ENCODE measurements around the gene AKAP6. TPM values are rescaled to one million over a fixed set of nuclear protein-coding genes. Genes with fewer than 3 reads are reported as not detected.

Gene AKAP6, protein sequence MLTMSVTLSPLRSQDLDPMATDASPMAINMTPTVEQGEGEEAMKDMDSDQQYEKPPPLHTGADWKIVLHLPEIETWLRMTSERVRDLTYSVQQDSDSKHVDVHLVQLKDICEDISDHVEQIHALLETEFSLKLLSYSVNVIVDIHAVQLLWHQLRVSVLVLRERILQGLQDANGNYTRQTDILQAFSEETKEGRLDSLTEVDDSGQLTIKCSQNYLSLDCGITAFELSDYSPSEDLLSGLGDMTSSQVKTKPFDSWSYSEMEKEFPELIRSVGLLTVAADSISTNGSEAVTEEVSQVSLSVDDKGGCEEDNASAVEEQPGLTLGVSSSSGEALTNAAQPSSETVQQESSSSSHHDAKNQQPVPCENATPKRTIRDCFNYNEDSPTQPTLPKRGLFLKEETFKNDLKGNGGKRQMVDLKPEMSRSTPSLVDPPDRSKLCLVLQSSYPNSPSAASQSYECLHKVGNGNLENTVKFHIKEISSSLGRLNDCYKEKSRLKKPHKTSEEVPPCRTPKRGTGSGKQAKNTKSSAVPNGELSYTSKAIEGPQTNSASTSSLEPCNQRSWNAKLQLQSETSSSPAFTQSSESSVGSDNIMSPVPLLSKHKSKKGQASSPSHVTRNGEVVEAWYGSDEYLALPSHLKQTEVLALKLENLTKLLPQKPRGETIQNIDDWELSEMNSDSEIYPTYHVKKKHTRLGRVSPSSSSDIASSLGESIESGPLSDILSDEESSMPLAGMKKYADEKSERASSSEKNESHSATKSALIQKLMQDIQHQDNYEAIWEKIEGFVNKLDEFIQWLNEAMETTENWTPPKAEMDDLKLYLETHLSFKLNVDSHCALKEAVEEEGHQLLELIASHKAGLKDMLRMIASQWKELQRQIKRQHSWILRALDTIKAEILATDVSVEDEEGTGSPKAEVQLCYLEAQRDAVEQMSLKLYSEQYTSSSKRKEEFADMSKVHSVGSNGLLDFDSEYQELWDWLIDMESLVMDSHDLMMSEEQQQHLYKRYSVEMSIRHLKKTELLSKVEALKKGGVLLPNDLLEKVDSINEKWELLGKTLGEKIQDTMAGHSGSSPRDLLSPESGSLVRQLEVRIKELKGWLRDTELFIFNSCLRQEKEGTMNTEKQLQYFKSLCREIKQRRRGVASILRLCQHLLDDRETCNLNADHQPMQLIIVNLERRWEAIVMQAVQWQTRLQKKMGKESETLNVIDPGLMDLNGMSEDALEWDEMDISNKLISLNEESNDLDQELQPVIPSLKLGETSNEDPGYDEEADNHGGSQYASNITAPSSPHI (N-terminal part only)
- 5.9 and 12.2 TPM in 2 replicates for total RNA-seq (2012; rRNA removed)

DNA sequence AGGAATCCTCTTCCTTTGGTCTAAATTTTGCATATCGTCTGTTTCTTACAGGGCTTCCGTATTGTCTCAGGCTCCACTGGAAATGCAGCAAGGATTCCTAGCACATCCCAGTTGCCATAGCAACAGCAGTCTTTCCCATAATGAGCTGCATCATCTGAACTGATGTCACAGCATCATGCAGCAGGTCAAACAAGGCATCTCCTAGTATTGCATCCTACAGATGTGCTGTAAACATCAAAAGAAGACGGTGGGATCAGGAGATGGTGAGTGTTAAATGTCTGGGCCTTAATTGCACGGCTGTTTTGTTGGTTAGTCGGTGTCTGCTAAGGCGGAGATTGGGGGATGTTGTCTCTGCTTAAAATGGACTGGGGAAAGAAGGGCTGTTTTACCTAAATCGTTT, at the start of gene AKAP6:
Gene AKAP6 (plus strand): TSS at position 153 of the 400 bp plus-strand sequence. CDS start 104,196 bp downstream, outside the sequence.
- no peak within 1 kb of the TSS for H3K4me2 ChIP-seq (ENCODE audit: low read length)
- H3K9me3 ChIP-seq (replicated peaks; ENCODE audit: low read length): no peaks in the 10 kb centered on the region
- H3K9ac ChIP-seq (ENCODE audit: low read depth, low read length): no peak within 1 kb of the TSS
- H3K36me3 ChIP-seq (ENCODE audit: insufficient read depth, low read length): no peaks in the 10 kb centered on the region
- H3K4me1 ChIP-seq (ENCODE audit: control insufficient read depth, insufficient read depth, low read length): no peaks in the 10 kb centered on the region
- no peaks in the 10 kb centered on the region for H3K27me3 ChIP-seq (ENCODE audit: control insufficient read depth, insufficient read depth, low read length)
- no peak within 1 kb of the TSS for H3K4me3 ChIP-seq (ENCODE audit: low read length)

DNA sequence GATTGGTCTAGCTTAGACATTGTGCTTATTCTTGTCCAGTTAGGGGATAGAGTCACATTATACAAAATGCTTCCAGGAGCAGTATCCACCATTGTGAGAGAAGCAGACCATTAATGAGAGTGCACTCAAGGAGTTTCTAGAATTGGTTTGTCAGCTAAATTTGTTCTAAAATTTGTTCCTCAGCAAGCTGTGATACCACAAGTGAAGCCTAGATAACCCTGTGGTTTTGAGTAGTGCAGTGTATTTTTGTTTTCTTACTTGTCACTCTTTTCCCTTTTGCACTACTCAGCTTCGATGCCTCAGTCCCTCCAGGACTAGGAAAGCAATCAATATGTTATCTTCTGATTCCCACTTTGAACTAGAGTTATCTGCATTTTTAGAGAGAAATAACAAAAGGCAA, 42.5 kb upstream of the AKAP6 start:
- Histone ChIP-seq H3K36me3 (ENCODE audit: insufficient read depth, low read length) (no peaks in the 10 kb centered on the region), H3K4me1 (ENCODE audit: control insufficient read depth, insufficient read depth, low read length) (no peaks in the 10 kb centered on the region), H3K4me3 (ENCODE audit: low read length) (no peak overlapping the region), H3K27me3 (ENCODE audit: control insufficient read depth, insufficient read depth, low read length) (no peaks in the 10 kb centered on the region), H3K9me3 (replicated peaks; ENCODE audit: low read length) (no peaks in the 10 kb centered on the region), H3K9ac (ENCODE audit: low read depth, low read length) (no peak overlapping the region), H3K4me2 (ENCODE audit: low read length) (no peak overlapping the region)

DNA sequence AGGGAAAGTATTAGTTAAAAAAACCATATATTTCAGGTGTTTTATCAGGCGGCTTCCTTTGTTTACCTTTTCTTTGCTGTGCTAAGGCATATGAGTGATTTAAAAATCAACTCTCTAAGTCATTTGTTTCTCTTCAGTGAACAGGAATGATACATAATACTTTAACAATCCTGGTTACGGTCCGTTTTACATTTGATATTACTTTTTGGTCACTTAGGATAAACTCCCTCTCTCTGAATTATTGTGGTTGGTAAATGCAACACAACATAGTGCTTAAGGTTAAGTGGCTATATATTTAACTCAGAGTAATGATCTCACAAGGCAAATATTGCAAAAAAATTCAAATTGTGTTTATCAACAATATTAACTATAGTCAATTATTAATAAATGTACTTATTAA, 32.7 kb upstream of the AKAP6 start:
- H3K9me3 ChIP-seq (replicated peaks; ENCODE audit: low read length): no peaks in the 10 kb centered on the region
- no peak overlapping the region for H3K4me3 ChIP-seq (ENCODE audit: low read length)
- no peak overlapping the region for H3K4me2 ChIP-seq (ENCODE audit: low read length)
- H3K4me1 ChIP-seq (ENCODE audit: control insufficient read depth, insufficient read depth, low read length): no peaks in the 10 kb centered on the region
- H3K27me3 ChIP-seq (ENCODE audit: control insufficient read depth, insufficient read depth, low read length): no peaks in the 10 kb centered on the region
- H3K9ac ChIP-seq (ENCODE audit: low read depth, low read length): no peak overlapping the region
- H3K36me3 ChIP-seq (ENCODE audit: insufficient read depth, low read length): no peaks in the 10 kb centered on the region

DNA sequence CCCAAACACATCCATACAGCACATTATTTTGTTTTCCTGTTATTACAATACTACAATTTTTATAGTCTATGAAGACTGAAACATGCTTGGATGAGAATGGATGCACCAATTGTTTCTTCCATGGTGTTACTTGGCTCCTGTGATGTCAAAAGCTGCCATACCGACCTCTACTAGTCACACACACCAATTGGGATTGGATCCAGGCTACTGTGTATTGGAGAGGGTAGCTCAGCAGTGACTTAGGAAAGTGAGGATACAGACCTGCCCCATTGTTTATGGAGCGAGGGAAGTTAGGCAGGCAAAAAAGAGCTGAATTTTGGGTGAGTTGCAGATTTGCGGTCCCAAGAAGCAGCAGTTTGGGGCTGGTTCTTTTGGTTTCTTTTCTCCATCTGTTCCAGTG, 30.8 kb upstream of the AKAP6 start:
- Histone ChIP-seq H3K36me3 (ENCODE audit: insufficient read depth, low read length) (no peaks in the 10 kb centered on the region), H3K9ac (ENCODE audit: low read depth, low read length) (no peak overlapping the region), H3K4me2 (ENCODE audit: low read length) (no peak overlapping the region), H3K27me3 (ENCODE audit: control insufficient read depth, insufficient read depth, low read length) (no peaks in the 10 kb centered on the region), H3K4me3 (ENCODE audit: low read length) (no peak overlapping the region), H3K9me3 (replicated peaks; ENCODE audit: low read length) (no peaks in the 10 kb centered on the region), H3K4me1 (ENCODE audit: control insufficient read depth, insufficient read depth, low read length) (no peaks in the 10 kb centered on the region)

DNA sequence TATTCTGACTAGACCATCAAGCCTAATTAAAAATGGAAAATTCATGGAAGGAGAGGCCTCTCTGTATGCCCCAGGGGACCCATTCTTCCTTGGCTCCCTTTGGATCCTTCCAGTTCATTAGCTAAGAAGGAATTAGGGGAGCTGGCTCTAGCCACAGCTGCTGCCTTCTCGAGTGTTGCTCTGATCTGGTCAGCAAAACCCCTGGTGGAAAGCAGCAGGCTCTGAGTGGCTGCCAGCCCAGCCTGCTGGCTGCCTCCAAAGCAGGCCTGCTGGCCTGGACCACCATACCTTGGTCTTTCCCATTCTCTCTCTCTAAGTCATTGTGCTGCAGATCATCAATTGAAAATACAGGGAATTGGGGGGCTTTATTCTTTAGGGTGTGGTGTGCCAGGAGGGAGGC, 29.0 kb upstream of the AKAP6 start:
- H3K27me3 ChIP-seq (ENCODE audit: control insufficient read depth, insufficient read depth, low read length): no peaks in the 10 kb centered on the region
- no peaks in the 10 kb centered on the region for H3K9me3 ChIP-seq (replicated peaks; ENCODE audit: low read length)
- no peaks in the 10 kb centered on the region for H3K4me1 ChIP-seq (ENCODE audit: control insufficient read depth, insufficient read depth, low read length)
- no peak overlapping the region for H3K4me2 ChIP-seq (ENCODE audit: low read length)
- no peaks in the 10 kb centered on the region for H3K36me3 ChIP-seq (ENCODE audit: insufficient read depth, low read length)
- no peak overlapping the region for H3K9ac ChIP-seq (ENCODE audit: low read depth, low read length)
- no peak overlapping the region for H3K4me3 ChIP-seq (ENCODE audit: low read length)

DNA sequence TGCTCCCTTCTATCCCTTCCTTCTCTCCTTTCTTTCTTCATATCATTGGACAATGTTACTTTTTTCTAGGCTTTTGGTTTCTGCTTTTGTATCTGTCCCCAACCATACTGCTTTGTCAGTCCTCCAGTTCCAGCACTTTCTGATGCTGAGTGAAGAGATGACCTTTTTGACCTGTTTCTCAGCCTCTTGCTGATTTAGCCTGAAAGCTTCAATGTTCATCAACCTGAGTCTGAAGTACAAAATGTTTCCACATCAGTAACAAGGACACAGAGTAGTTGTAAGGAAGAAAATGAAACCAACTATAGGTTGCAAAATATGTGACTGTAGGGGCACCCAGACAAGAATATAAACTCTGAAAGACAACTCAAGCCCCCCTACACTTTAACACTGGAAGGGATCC, 25.2 kb upstream of the AKAP6 start:
- Histone ChIP-seq H3K9me3 (replicated peaks; ENCODE audit: low read length) (no peaks in the 10 kb centered on the region), H3K4me2 (ENCODE audit: low read length) (no peak overlapping the region), H3K4me1 (ENCODE audit: control insufficient read depth, insufficient read depth, low read length) (no peaks in the 10 kb centered on the region), H3K9ac (ENCODE audit: low read depth, low read length) (no peak overlapping the region), H3K27me3 (ENCODE audit: control insufficient read depth, insufficient read depth, low read length) (no peaks in the 10 kb centered on the region), H3K4me3 (ENCODE audit: low read length) (no peak overlapping the region), H3K36me3 (ENCODE audit: insufficient read depth, low read length) (no peaks in the 10 kb centered on the region)

DNA sequence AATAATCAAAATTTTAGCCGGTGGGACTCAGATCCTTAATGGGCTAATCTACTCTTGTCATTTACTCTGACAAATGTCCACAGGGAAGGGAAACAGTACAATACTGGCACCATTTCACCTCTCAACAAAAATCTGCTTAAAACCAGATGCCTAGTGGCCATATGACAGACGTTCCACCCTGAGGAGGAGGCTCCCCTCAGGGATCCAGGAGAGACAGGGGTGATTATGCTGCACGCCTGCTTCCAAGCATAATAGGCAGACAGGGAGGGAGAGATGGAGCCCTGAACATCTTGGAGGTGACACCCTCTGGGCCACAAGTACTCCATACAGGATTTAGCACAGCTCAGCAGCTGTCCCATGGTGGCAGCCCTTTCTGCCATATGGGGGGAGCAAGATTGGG, 24.8 kb upstream of the AKAP6 start:
- no peak overlapping the region for H3K4me3 ChIP-seq (ENCODE audit: low read length)
- no peaks in the 10 kb centered on the region for H3K4me1 ChIP-seq (ENCODE audit: control insufficient read depth, insufficient read depth, low read length)
- H3K9ac ChIP-seq (ENCODE audit: low read depth, low read length): no peak overlapping the region
- H3K36me3 ChIP-seq (ENCODE audit: insufficient read depth, low read length): no peaks in the 10 kb centered on the region
- H3K27me3 ChIP-seq (ENCODE audit: control insufficient read depth, insufficient read depth, low read length): no peaks in the 10 kb centered on the region
- no peak overlapping the region for H3K4me2 ChIP-seq (ENCODE audit: low read length)
- H3K9me3 ChIP-seq (replicated peaks; ENCODE audit: low read length): no peaks in the 10 kb centered on the region

DNA sequence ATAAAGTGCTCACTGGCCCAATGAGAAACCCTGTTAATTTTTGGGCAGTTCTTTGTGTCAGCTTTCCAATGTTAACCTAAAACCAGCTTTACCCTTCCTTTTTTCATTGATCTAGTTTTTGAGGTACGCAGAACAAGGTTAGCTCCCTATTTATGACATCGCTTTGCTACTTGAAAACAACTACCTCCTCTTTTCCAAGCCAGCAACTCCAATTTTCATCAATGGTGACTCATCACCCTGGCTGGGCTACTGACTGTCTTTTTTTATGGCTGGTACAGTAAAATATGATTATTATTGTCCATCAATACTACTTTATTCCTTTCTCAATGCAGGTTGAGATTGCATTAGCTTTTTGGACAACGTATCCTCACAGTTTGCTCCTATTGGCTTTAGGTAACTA, 22.5 kb upstream of the AKAP6 start:
- H3K27me3 ChIP-seq (ENCODE audit: control insufficient read depth, insufficient read depth, low read length): no peaks in the 10 kb centered on the region
- H3K4me1 ChIP-seq (ENCODE audit: control insufficient read depth, insufficient read depth, low read length): no peaks in the 10 kb centered on the region
- no peak overlapping the region for H3K4me3 ChIP-seq (ENCODE audit: low read length)
- no peaks in the 10 kb centered on the region for H3K9me3 ChIP-seq (replicated peaks; ENCODE audit: low read length)
- H3K9ac ChIP-seq (ENCODE audit: low read depth, low read length): no peak overlapping the region
- no peak overlapping the region for H3K4me2 ChIP-seq (ENCODE audit: low read length)
- H3K36me3 ChIP-seq (ENCODE audit: insufficient read depth, low read length): no peaks in the 10 kb centered on the region

DNA sequence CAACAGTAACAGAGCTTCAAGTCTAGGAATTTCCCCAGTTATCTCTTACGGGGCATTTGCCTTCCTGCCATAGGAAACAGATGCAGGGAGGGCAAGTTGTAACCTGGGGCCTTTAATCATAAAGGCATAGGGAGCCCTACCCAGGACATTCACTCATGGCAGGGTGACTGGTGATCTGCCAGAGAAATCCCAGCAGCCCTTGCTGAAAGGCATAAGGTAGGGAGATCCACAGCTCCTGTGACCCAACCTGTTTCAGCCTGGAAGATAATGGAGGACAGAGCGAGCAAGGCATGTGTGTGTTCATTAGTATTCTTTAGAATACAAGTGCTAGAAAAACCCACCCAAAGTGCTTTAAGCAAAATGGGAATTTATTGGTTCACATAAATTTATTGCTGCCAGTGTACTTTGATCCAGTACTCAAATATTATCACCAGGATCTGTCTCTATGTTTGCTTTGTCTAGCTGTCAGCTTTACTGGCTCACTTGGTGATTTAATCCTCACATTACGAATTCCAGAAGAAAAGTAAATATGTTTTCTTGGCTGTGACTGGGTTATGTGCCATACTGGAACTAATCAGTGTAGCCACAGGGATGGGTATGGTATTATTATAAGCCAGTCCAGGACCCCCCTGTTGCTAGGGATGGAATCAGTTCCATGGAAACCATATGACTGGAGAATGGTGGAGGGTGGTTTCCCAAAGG, 21.1 kb upstream of the AKAP6 start:
- H3K27me3 ChIP-seq (ENCODE audit: control insufficient read depth, insufficient read depth, low read length): no peaks in the 10 kb centered on the region
- H3K4me1 ChIP-seq (ENCODE audit: control insufficient read depth, insufficient read depth, low read length): no peaks in the 10 kb centered on the region
- H3K4me2 ChIP-seq (ENCODE audit: low read length): no peak overlapping the region
- H3K9ac ChIP-seq (ENCODE audit: low read depth, low read length): no peak overlapping the region
- no peaks in the 10 kb centered on the region for H3K9me3 ChIP-seq (replicated peaks; ENCODE audit: low read length)
- no peak overlapping the region for H3K4me3 ChIP-seq (ENCODE audit: low read length)
- H3K36me3 ChIP-seq (ENCODE audit: insufficient read depth, low read length): no peaks in the 10 kb centered on the region

DNA sequence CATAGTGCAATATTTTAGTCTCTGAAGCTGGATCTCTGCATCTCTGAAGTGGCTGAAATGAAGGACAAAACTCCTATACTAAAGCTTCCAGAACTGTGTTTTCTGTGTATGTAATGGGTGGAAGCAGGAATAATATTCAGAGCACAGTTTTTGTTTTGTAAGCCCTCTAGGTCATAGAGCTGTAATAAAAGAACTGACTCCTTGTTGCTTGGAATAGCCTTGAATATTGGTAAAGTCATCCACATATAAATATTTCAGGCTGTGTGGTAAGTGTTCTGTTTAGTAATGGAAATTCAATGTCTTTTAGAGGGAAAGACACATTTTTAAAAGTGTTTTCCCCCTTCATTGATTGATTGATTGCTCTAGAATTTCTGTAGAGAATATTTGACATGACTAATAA, 18.2 kb upstream of the AKAP6 start:
- no peaks in the 10 kb centered on the region for H3K4me1 ChIP-seq (ENCODE audit: control insufficient read depth, insufficient read depth, low read length)
- no peak overlapping the region for H3K4me2 ChIP-seq (ENCODE audit: low read length)
- H3K4me3 ChIP-seq (ENCODE audit: low read length): no peak overlapping the region
- H3K9ac ChIP-seq (ENCODE audit: low read depth, low read length): no peak overlapping the region
- H3K36me3 ChIP-seq (ENCODE audit: insufficient read depth, low read length): no peaks in the 10 kb centered on the region
- no peaks in the 10 kb centered on the region for H3K9me3 ChIP-seq (replicated peaks; ENCODE audit: low read length)
- H3K27me3 ChIP-seq (ENCODE audit: control insufficient read depth, insufficient read depth, low read length): no peaks in the 10 kb centered on the region
